GM21529 (cell line): Measurements from ENCODE around the gene STARD13.
A peak's percentile ranks its signal among the peaks of the same experiment; 100 is the strongest.

Experiments
- ATAC-seq: cut with Tn5 transposase; IDR thresholded peaks from one replicate; pipeline ENCODE4 v1.9.1; 2021; ENCODE audit not compliant: unreplicated experiment

STARD13 gene

DNA sequence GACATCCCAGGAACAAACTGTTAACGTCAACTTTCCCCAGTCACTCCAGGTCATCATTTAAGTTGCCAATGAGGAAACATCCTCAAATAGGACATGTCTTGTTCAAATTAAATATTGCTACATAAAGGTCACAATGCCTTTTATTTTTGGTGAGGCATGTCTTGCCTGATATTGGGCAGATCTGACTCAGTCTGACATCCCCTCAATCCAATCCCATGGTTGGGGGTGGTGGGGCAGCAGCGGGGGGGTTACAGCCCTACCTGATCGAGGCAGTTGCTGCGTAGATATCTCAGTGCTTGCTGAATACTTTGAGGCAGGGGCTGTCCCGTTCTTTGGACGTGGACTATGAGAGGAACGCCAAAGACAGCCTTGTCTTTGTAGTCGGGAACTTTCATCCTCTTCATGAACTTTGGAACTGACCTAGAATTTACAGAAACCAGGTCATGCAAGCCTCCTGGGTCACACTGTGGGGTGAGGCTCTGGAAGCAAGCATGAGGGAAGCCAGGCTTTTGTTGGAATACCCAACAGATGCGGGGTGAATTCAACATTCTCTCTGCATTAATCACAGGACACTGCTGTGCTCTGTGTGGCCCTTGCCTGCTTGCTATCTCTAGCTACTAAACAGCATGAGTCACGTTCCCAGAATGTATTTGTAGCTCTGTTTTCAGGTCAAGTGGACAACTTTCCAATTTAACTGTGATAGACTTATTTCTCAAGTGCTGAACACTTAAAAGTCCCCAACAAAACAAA is 159.6 kb downstream of the STARD13 start:
- ATAC-seq: no peak

DNA sequence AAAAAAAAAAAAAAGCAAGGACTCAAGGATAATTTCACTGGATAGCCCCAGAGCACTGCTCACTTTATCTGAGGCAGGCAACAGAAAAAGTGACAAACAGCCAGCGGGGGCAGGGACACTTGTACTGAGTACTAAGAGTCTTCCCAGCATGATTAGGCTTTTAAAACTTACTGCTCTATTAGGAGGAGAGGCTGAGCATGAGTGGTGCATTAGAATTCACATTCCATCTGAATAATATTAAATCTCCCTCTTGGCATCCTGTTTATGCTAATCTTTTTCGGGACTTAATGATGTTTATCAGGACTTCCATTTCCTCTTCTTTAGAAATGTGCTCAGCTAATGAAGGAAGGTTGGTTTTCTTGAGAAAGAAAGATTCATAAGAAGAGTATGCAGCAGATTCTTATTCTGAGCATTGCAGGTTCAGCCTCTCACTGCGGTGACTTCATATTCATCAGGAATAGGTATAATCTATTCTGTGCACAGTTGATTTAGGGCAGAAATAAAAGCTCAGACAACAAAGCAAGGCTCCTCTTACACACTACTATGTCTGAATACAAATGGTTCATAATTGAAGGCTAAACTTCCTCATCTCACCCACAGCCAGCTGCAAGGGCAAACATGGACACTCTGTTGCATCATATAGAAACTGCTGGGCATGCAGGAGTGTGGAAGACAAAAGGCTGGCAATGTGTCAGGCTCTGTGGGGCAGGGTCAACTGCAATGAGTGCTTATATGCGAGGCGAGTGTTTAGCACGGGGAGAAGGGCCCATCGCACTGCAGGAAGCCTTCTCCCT is 162.3 kb downstream of the STARD13 start:
- no peak for ATAC-seq

DNA sequence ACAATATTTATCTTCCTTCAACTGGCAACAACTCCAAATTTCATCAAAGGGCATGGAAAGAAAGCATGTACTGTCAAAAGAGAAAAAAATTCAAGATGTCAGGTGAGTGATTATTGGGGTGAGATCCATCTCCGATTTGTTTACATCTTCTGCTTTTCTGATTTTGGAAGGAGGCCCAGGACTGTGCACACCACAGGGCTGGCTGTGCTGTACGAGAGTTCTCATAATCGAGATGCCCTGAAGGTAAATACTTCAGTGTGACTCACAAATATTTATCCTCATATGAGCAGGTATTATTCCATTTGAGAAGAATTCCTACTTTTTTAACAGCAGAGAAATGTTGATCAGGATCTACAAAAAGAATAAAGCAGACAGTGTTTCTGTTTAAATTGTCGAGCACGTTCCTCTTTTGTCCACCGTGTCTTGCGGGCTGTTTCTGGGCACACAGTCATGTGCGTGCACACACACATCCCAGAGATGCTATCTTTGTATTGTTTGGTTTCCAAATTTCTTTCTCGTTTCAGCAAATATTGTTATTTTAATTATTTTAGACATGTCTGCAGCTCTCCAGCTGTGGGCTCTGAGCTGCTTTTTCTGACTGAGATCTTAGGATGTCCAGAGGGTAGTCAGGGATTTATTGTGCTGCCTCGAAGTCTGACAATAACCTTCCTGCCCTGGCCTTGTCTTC is 165.6 kb downstream of the STARD13 start:
- no peak for ATAC-seq

- ATAC-seq: no peak
Measured at GRCh38 chr13:33119022-33119781, 166.4 kb downstream of the STARD13 start.

DNA sequence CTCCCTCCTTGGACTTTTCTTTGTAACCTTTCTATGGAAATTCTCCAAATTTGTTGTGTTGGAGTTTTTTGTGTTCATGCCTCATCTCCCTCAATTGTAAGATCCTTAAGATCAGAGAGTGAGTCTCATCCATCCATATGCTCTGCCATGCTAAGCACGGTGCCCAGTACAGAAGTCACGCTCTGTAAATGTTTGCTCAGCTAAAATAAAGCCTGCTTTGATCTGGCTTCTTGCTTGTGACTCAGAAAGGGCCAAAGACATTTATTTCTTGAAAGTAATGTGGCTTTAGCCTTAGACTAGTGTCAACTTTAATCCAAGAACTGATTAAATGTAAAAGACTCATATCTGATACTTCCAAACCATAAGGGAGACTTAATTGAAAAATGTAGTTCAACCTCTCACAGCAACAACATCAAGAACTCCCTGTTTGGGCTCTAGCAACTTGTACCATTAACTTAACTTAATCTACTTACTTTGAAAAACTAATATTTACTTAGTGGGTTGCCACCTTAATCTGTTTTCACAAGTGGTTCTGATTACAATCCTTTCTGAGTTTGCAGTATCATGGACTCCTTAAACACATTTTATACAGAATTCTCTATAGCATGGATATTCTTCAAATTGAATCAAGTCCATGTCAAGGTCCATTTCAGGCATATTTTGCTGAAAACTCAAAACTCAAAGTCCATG is 169.1 kb downstream of the STARD13 start:
- ATAC-seq: no peak

DNA sequence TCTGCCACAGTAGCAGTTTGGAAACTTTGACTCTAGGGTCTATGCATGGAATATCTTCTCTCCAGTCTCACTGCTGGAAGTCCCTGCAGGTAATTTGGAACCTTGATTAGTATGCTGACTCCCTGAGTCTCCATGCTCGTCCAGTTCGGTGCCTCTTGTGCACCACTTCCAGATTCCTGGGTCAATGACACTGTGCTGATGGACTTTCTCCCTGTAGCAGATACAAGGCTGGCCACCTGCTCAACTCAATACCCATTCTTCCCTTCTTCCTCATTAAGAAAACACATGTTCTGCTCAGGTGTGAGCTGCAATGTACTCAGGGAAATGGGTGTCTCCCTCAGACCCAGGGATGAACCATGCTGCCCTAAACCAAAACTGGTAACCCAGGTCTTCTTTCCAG is 170.3 kb downstream of the STARD13 start:
- no peak for ATAC-seq

DNA sequence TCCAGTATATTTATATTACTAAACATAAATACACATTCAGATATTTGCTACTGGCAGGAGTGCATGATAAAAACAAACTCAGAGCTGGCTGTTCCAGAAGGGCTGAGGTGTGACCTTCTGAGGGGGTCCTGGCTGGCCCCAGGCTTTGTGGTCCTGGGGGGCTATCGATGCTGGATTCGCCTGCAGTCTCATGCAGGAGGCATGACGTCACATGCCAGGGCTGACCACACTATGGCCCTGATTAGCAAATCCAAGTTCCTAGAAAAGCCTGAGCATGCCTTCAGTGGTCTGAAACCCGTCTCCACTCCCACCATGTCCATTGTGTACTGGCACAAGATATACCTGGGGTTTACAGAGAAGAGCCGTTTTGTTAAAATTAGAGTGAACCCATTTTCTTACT is 171.4 kb downstream of the STARD13 start:
- ATAC-seq: no peak

DNA sequence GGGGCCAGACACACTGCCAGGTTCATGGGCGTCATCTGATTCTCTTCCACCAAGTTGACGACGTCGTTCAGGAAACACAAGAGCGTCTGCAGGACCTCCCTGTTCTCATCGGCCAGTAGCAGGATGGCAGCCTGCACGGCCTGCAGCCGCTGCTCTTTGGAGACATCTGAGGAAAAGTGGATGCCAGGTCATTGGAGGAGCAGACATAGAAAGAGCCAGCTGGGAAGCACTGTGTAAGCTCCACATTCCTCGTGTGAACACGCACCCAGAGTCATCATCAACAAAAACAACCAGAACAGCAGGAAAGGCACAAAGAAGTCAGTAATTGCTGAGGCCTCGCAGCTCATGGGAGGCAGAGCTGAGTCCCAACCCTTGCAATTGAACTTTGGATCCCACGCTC is 172.8 kb downstream of the STARD13 start:
- no peak for ATAC-seq

DNA sequence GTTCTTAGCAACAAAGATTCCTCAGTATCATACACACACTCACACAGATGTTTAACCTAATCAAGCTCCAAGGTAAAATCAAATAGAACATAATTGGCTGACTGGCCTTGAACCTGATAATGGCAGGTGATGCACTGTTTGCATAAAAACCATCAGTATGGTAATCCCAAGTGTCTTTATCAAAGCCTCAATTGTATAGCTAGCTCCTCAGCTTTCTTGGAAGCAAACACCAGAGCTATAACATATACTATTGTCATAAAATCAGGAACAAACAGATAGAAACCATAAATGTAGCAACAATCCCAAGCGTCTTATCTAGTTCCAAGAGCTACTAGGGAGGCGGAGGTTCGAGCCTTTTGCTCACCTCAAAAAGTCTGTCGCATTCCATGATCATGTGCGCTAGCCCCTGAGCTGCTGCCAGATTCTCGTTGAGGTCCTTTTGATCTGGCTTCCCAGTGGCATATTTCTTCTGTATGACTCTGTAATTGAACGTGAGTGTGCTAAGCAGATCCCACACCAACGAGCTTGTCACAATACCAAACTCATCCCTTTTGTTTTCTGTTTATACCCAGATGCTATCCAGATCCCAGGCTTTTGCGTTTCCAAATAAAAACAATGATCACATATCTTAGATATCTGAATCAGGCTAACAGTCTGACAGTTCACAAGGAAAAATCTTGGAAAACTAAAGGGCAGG is 174.0 kb downstream of the STARD13 start:
- peak; percentile 6 for ATAC-seq

GRCh38 chr13:33110713-33111413 is 174.7 kb downstream of the STARD13 start:
- peak; percentile 33 for ATAC-seq

DNA sequence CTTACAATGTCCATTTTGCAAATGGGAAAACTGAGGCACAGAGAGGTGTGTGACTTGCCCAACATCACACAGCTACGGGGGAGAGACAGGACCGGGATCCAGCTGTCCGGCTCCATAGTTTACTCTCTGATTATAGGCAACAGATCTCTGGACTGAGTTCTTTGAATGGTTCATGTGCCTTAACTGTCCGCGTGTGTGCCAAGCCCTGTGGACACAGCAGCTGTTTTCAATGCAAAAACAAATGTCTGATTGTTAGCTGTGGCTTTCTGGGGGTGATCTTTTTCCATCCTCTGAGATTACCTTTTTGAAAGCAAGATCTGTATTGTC is 175.2 kb downstream of the STARD13 start:
- ATAC-seq: no peak

- ATAC-seq: peak; percentile 41
Measured at GRCh38 chr13:33109801-33110200, 175.8 kb downstream of the STARD13 start.

- peak; percentile 34 for ATAC-seq
Measured at GRCh38 chr13:33109271-33109697, 176.3 kb downstream of the STARD13 start.

- no peak for ATAC-seq
Measured at GRCh38 chr13:33108620-33109019, 176.9 kb downstream of the STARD13 start.

DNA sequence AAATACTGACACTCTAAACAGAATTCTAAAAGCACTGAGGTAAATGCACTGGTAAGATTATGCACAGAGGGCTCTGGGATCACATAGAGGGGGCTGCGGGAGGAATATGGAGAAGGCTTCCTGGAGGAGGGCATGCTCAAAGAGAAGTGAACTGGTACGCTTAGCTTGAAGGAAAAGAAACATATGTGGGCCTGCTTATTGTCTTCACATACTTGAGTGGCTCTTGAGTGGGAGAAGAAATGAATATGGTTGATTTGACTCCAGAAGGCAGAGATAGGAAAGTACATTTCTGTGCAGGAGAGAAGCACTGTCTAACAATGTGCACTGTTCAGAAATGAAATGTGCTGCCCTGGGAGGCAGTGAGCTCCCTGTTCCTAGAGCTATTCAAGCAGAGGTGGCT is 178.2 kb downstream of the STARD13 start:
- no peak for ATAC-seq

DNA sequence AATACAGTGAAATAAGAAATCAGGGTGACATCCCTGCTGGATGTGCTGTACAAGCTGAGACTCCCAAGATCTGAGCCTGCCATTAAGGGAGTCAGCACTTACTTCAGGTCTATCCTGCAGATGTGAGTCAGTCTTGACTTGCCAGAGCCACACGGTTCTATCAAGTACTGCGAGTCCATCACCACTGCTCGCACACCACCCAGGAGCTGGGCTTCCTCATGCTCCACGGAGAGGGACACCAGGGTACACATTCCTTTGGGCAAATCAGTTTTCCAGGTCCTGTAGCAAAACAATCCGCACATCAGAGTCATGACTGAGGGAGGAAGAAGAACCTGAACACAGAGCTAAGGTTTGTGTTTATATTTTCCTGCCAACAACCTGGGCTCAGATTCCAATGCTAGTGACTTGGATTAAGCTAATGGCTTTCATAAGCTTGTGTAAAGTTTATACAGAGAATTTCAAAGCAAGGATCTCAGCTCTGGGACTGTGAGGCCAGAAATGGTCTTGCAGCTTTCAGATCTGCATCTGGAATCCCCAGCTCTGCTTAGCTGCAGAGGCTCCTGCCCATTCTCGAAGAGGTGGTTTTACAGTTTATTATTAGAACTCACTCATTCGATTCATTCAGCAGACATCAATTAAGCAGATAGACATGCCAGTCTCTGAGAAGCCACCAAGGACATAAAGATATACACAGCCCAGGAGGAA is 178.7 kb downstream of the STARD13 start:
- peak; percentile 34 for ATAC-seq

DNA sequence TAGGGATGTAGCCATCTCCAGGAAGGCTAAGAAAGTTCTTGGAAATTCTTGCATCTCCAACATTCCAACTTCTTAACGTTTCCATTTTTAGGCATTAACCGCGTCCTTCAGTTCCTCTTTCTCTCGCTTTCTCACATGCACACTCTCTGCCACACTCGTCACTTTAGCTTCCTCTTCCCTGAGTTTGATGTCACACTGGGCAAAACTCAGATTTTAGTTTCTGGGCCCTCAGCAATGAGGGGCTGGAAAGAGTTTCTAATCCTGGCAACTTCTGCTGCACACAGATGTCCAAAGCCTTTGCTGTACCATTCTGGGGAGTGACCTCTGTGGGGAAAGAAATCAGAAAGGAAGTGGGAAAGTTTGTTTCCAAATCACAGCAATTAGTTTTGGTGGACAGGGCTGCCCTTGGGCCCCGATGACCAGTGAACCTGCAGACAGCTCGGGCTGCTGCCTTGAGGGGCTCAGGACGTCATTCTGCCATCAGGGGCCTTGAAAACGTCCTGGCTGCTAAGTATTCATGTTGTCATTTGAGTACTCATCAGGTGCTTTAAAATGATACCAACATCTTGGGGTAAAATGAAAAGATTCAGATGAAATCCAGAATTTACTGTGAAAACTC is 180.1 kb downstream of the STARD13 start:
- ATAC-seq: no peak

GRCh38 chr13:33103457-33103856 is 182.1 kb downstream of the STARD13 start:
- ATAC-seq: no peak
